Measurements from ENCODE around the gene OR6J1.
"Not testable (repeated sequence)": the region's sequence is repeated elsewhere in the genome, so short reads cannot be mapped to it uniquely, and the experiment has no call there.

Gene OR6J1

GRCh38 chr14:22644305-22644635 lies at the start of gene OR6J1:
TSS of gene OR6J1 (minus strand) at chr14:22644352. CDS start at chr14:22634811, 9,541 bp downstream.
- DNase-seq (ENCODE audit: low spot score) = no peak

- DNase-seq (ENCODE audit: low spot score) = no peak
These were observed 48.0 kb upstream of the OR6J1 start for GRCh38 chr14:22692194-22692593.

GRCh38 chr14:22691171-22691570 lies 47.0 kb upstream of the OR6J1 start:
- peak; percentile 83 for DNase-seq (ENCODE audit: low spot score)

GRCh38 chr14:22689199-22689598 lies 45.0 kb upstream of the OR6J1 start:
- peak; percentile 99 for DNase-seq (ENCODE audit: low spot score)

- DNase-seq (ENCODE audit: low spot score) = not testable (repeated sequence)
These were observed 43.8 kb upstream of the OR6J1 start for GRCh38 chr14:22687969-22688368.

- not testable (repeated sequence) for DNase-seq (ENCODE audit: low spot score)
These were observed 42.0 kb upstream of the OR6J1 start for GRCh38 chr14:22686176-22686611.

- DNase-seq (ENCODE audit: low spot score) = no peak
These were observed 41.3 kb upstream of the OR6J1 start for GRCh38 chr14:22685467-22685866.

GRCh38 chr14:22683428-22683827 lies 39.3 kb upstream of the OR6J1 start:
- DNase-seq (ENCODE audit: low spot score) = not testable (repeated sequence)

- DNase-seq (ENCODE audit: low spot score) = no peak
These were observed 34.1 kb upstream of the OR6J1 start for GRCh38 chr14:22678221-22678620.

GRCh38 chr14:22677551-22677950 lies 33.4 kb upstream of the OR6J1 start:
- DNase-seq (ENCODE audit: low spot score) = not testable (repeated sequence)

- DNase-seq (ENCODE audit: low spot score) = no peak
These were observed 27.5 kb upstream of the OR6J1 start for GRCh38 chr14:22671622-22672021.

- no peak for DNase-seq (ENCODE audit: low spot score)
These were observed 24.7 kb upstream of the OR6J1 start for GRCh38 chr14:22668863-22669262.

GRCh38 chr14:22668417-22668816 lies 24.3 kb upstream of the OR6J1 start:
- DNase-seq (ENCODE audit: low spot score) = no peak

GRCh38 chr14:22667881-22668280 lies 23.7 kb upstream of the OR6J1 start:
- no peak for DNase-seq (ENCODE audit: low spot score)

- DNase-seq (ENCODE audit: low spot score) = no peak
These were observed 22.2 kb upstream of the OR6J1 start for GRCh38 chr14:22666203-22666893.

- no peak for DNase-seq (ENCODE audit: low spot score)
These were observed 20.1 kb upstream of the OR6J1 start for GRCh38 chr14:22664261-22664660.

GRCh38 chr14:22660654-22661053 lies 16.5 kb upstream of the OR6J1 start:
- DNase-seq (ENCODE audit: low spot score) = no peak

- DNase-seq (ENCODE audit: low spot score) = peak; percentile 65
These were observed 14.8 kb upstream of the OR6J1 start for GRCh38 chr14:22658946-22659345.

- DNase-seq (ENCODE audit: low spot score) = peak; percentile 70
These were observed 13.7 kb upstream of the OR6J1 start for GRCh38 chr14:22657861-22658260.

- DNase-seq (ENCODE audit: low spot score) = no peak
These were observed 13.0 kb upstream of the OR6J1 start for GRCh38 chr14:22656945-22657731.

GRCh38 chr14:22656226-22656625 lies 12.1 kb upstream of the OR6J1 start:
- no peak for DNase-seq (ENCODE audit: low spot score)

GRCh38 chr14:22653012-22653621 lies 9.0 kb upstream of the OR6J1 start:
- DNase-seq (ENCODE audit: low spot score) = peak; percentile 74

GRCh38 chr14:22651586-22651985 lies 7.4 kb upstream of the OR6J1 start:
- DNase-seq (ENCODE audit: low spot score) = no peak

All from kidney capillary endothelial cell (primary cell).